GM08714 (cell line): Measurements from ENCODE around the gene CXCL1.

Source experiments
- H3K4me3 ChIP-seq: fragments of 200-500 bp; sonication (Bioruptor generic); 2 replicates; pipeline ENCODE4 v1.5.1; 2014; ENCODE audit warnings: mild to moderate bottlenecking, low read length, inconsistent platforms
- ZNF274 ChIP-seq: IDR thresholded peaks from 2 replicates; pipeline ENCODE4 v1.6.1; 2012; ENCODE audit warnings: mild to moderate bottlenecking, low read depth, low read length

Gene CXCL1

DNA sequence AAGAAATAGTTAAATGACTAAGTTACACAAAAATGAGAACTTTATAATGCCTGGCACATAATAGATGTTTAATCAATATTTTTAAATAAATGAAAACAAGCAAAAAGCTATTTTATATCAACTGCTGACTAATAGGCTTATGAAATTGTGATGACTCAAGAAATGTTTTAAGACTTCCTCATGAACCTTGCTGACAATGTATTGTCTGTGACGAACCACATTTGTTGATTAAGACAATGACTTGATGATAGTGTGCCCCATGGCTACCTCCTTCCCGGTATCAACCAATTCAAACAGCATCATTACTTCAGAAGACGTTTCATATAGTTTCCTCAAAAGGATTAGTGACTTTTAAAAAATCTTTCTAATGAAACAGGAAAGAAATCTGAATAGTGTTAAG is 24.8 kb upstream of the CXCL1 start:
- no peak for TF ChIP-seq ZNF274
- H3K4me3 ChIP-seq = no peak overlapping the region

DNA sequence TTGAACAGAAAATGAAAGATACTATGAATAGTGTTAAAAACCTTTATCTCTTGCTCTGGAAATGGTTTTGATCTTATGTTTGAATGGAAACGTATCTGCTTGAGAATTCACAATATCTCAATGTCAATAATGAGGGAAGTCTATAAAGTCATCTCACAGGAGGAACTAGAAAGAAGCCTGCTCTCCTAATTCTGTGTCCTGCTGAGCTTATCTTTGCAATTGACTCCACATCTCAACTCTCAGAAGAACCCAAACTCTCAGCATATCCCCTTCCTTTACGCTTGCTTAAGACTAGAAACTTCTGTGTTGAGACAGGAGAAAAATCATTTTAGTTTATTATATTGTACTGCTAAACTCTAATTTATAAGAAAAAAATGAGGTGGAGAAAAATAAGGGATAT is 24.4 kb upstream of the CXCL1 start:
- no peak for TF ChIP-seq ZNF274
- H3K4me3 ChIP-seq = no peak overlapping the region

DNA sequence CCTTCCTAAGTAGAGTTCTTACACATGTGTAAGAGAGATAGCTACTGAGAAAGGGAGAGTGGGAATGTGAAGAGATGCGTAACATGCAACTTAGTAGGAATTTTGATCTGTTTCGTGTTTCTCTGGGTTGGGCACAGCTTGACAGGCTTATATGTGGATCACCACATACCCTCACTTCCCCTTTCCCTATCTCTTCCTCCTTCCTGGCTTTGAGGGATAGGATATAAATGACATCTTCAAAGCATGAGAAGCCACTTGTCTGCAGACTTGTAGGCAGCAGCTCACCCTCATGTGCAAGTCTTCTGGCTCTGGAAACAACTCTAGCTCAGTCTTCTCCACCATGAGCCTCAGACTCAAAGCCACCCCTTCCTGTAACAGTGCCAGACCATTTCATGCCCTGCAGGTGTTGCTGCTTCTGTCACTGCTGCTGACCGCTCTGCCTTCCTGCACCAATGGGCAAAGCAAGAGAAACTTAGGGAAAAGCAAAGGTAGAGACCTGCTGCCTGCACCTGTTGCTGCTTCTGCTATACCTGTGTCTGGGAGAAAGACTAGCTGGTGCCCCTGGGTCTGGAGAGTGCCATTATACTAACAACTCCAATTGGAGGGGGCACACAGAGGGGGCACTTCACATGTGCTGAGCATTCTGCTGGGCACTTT is 21.5 kb upstream of the CXCL1 start:
- no peak overlapping the region for H3K4me3 ChIP-seq
- no peak for TF ChIP-seq ZNF274

DNA sequence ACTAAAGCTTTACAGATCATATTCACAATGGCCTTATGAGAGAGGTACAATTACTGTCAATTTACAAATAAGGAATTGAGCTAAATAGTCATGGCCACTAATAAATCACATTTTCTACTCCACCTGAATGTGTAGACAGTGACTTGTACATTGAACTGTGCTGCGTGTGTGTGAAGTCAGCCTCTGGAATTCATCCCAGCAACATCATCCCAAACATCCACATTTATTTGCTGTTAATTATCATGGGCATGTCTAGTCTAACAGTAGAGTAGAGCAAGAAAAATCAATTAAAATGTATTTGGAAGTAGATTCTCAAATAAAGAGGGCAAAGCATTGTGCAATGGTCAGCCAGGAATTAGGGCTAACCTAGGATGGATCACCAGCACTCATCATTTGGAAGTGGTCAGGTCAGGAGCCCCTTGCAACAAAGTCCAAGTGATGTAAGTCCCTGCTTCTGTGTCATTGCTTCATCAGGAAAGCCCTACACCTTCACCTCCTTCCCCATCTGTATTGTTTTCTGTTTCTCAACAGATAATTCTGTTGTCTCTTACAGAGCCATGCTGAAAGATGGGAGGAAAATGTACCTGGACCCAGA is 20.9 kb upstream of the CXCL1 start:
- H3K4me3 ChIP-seq = no peak overlapping the region
- no peak for TF ChIP-seq ZNF274

DNA sequence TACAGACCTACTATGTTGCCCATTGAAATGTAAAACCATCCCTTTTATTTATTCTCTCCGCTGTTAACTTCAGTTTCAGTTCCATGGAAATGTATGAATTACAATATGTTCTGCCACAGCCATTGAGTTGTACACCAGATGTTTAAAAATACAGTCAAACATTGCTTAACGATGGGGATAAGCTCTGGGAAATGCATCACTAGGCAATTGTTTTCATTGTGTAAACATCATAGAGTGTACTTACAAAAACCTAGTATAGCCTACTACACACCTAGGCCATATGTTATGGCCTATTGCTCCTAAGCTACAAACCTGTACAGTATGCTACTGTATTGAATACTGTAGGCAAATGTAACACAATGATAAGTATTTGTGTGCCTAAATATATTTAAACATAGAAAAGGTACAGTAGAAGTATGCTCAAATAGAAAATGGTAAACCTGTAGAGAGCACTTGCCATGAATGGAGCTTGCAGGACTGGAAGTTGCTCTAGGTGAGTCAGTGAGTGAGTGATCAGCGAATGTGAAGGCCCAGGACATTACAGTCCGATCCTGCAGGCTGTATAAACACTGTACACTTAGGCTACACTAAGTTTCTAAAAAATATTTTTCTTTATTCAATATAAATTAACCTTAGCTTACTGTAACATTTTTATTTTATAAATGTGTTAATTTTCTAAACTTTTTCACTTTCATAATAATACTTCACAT is 18.8 kb upstream of the CXCL1 start:
- no peak overlapping the region for H3K4me3 ChIP-seq
- TF ChIP-seq ZNF274 = no peak

DNA sequence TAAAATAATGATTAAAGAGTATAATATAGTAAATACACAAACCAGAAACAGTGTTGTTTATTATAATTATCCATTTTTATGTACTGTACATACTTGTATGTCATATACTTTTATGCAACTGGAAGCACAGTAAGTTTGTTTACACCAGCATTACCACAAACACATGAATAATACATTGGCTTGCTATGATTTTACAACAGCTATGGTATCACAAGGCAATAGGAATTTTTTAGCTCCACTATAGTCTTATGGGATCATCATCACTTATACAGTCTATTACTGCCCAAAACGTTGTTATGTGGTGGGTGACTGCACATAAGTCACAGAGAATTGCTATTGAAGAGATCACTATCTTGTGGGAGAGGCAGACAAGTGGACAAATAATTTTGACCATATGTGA is 17.9 kb upstream of the CXCL1 start:
- H3K4me3 ChIP-seq = no peak overlapping the region
- TF ChIP-seq ZNF274 = no peak

DNA sequence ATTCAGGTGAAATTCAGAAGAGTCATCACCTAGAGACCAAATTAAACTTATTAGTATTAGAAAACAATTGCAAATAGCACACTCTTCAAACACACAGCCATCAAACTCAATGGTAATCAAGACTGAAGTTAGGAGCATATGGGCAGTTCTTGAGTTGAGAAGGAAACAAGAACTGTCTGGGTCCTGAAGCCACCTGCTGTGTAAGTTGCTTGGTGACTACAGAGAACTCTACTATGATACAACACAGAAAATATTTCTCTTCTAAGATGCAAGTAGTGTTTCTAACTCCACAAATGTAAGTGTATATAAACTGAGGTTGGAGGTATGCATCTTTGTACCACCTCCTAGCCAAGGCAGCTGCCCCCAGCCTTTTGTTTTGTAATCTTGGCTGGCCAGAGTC is 16.4 kb upstream of the CXCL1 start:
- H3K4me3 ChIP-seq = no peak overlapping the region
- no peak for TF ChIP-seq ZNF274

DNA sequence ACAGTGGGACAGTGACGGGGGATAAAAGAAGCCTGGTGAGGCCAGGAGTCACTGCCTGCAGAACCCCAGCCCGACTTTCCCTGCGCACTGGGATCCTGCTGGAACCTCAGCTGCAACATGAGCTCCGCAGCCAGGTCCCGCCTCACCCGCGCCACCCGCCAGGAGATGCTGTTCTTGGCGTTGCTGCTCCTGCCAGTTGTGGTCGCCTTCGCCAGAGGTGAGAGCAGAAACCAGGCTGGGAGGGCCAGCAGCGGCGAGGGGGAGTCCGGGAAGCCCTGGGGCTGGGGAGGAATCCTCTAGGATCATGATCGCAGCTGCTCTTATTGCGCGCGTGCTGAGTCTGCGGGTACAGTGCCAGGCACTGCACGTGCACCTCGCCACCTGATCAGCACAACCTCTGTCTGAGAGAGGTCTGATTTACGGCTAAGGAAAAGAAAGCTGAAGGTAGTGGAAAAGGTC is 15.9 kb upstream of the CXCL1 start, which contains the start of gene PF4V1:
Gene PF4V1, plus strand, starts transcription at position 51 of the 459 bp plus-strand sequence. Its CDS starts 67 bp downstream, at position 118.
- TF ChIP-seq ZNF274 = no peak
- no peak within 1 kb of the TSS for H3K4me3 ChIP-seq

DNA sequence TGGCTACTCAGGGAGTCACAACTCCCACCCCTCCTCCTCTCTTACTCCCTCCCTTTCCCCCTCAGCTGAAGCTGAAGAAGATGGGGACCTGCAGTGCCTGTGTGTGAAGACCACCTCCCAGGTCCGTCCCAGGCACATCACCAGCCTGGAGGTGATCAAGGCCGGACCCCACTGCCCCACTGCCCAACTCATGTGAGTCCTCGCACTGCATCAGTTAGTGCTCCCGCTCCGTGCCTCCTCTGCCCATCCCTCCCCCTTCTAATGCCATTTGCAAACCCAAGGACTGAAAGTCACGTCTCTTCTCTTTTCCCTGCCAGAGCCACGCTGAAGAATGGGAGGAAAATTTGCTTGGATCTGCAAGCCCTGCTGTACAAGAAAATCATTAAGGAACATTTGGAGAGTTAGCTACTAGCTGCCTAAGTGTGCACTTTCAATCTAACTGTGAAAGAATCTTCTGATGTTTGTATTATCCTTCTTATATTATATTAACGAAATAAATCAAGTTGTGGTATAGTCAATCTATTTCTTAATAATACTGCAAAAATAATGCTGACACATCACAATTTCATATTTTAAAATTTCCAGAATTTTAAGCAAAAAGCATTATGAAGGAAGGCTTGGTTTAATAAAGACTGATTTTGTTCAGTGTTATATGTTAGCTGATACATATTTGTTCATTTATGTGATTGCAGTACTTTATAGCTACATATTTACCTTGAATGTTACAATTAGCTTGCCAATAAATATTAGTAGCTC is 15.3 kb upstream of the CXCL1 start:
- TF ChIP-seq ZNF274 = no peak
- no peak overlapping the region for H3K4me3 ChIP-seq

DNA sequence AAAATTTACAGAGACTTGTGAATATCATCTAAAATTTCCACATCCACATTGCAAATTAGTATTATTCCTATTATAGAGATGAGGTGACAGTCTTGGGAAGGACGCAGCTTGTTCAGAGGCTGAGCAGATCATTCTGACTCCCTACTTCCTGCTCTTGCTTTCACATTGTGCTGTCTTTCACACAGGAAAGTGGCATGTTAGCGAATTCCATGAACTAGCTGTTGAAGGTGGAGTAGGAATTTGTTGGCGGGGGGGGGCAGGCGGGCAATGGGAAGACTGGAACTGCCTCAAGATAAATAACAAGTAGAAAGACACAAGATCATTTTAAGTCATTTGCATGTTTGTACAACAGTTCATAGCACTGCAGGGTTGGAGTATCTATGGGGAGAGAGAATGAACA is 13.8 kb upstream of the CXCL1 start:
- no peak for TF ChIP-seq ZNF274
- H3K4me3 ChIP-seq = no peak overlapping the region

DNA sequence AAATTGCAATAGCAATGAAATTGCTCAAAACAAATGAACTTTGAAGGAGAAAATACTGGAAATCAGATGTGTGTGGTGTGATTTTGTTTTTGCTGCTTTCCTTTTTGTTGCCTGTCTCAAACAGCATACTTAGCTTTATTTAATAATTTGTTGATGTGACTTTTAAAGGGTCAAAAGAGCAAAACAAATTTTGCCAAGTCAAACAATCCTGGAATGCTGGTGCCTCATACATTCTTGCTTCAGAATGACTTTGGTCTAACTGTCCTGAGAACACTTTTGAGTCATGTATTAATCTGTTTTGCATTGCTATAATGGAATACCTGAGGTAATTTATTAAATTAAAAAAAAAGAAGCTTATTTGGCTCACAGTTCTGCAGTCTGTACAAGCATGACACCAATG is 12.7 kb upstream of the CXCL1 start:
- no peak for TF ChIP-seq ZNF274
- no peak overlapping the region for H3K4me3 ChIP-seq

DNA sequence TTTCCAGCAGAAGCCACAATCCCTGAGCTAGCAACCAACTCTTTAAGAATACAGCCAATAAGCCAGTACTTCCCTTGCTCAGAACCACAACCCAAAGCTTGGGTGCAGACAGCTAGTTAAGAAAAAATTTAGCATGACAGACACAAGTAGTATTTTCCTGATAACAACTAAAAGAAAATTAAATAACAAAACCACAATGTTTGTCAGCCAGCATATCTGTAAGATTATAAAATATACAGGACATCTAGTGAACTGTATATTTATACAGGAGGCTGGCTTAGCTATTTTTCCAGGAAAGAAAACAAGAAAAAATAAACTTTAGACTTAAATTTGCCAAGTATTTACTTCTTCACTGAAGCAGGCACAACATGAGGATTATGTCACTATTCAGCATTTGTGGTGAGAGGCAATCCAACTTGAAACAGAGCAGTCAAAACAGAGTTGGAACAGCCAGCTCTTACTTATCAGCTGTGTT is 9.5 kb upstream of the CXCL1 start:
- no peak overlapping the region for H3K4me3 ChIP-seq
- no peak for TF ChIP-seq ZNF274

DNA sequence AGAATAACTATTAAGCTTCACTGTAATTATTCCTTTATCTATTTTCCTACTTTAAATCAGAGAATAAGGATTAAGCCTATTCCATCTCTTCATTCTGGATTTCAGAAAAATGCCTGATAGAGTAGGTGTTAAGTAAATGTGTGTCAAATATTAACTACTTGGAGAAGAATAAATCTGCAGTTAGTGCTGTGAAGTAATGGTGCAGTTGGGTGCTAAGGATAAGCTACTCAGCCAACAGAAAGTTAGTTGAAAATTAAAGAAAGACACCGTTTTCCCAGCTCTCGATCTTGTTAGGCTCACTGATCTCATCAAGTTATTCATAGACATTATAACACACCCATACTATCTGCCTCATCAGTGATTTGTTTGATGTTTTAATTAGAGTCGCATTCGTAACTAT is 9.0 kb upstream of the CXCL1 start:
- TF ChIP-seq ZNF274 = no peak

DNA sequence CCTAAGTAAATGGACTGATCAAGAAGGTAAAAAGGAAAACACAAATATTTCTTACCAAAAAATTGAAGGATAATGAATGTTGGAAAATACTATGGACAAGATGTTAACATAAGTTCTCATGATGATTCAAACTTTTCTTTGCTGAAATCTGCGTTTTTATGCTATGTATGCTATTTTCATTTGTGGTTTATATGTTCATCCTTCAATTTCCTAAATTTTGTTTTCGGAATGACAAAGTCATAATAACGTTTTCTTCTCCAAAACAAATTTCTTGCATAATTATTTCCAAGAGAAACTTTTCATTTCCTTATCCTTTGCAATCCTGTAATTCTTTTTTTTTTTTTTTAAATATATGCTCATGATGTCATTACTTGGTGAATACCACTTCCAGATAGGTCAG is 8.3 kb upstream of the CXCL1 start:
- no peak overlapping the region for H3K4me3 ChIP-seq
- TF ChIP-seq ZNF274 = no peak

More for the DNA sequence above, 9.0 kb upstream of the CXCL1 start:
- no peak overlapping the region for H3K4me3 ChIP-seq
